Measurements from ENCODE around the gene PTH.

Gene PTH

GRCh38 chr11:13448876-13449275, 46.9 kb downstream of the PTH start:
- no peak for DNase-seq (ENCODE audit: low spot score)

- peak; percentile 4 for DNase-seq (ENCODE audit: low spot score)
These were observed 49.4 kb downstream of the PTH start for GRCh38 chr11:13446444-13446843.

- no peak for DNase-seq (ENCODE audit: low spot score)
These were observed 50.2 kb downstream of the PTH start for GRCh38 chr11:13445588-13445987.
